Measurements from ENCODE around the gene ARSJ.

The ARSJ gene

DNA sequence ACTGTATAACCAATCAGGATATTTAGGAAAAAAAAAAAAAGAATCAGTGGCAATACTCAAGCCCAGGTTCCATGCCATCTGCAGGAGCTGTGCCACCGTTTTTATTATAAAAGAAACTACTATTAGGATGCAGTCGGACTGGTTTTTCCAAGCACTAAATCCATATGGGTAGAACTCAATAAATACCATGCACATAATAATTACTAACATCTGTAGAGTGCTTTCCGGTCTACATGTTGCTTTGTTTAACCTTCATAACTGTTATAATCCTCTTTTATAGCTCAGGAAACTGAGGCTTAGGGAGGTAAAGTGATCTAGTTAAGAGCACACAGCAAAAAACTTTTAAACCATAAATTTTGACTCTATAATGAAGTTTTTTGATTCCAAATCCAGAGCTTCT lies 24.0 kb downstream of the ARSJ start:
- no peak overlapping the region for H3K4me3 ChIP-seq (ENCODE audit: control insufficient read depth, low read depth, low read length)
- TF ChIP-seq, protein P1, sequence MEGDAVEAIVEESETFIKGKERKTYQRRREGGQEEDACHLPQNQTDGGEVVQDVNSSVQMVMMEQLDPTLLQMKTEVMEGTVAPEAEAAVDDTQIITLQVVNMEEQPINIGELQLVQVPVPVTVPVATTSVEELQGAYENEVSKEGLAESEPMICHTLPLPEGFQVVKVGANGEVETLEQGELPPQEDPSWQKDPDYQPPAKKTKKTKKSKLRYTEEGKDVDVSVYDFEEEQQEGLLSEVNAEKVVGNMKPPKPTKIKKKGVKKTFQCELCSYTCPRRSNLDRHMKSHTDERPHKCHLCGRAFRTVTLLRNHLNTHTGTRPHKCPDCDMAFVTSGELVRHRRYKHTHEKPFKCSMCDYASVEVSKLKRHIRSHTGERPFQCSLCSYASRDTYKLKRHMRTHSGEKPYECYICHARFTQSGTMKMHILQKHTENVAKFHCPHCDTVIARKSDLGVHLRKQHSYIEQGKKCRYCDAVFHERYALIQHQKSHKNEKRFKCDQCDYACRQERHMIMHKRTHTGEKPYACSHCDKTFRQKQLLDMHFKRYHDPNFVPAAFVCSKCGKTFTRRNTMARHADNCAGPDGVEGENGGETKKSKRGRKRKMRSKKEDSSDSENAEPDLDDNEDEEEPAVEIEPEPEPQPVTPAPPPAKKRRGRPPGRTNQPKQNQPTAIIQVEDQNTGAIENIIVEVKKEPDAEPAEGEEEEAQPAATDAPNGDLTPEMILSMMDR (IDR thresholded peaks at IDR 0.05; ENCODE audit: control insufficient read depth, insufficient read depth, low read depth, low read length, missing control alignments) = no peak
- DNase-seq (ENCODE audit: low read depth) = no peak

DNA sequence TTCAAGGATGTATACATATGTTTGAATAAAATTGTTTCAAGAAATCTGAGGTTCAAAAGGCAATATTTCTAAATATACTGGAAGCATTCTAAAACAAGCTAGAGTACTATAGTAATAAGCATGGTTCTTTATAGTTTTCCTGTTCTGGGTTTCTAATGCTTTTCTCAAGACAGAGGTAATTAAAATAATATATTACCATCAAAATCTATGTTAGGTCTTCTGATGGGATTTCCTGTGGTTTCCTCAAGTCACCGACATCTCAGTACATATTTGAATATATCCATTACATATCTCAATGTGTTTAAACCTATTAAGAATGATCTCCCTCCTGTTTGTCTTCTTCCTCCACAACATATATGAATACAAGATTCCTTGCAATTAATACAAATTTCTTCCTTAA lies 25.6 kb downstream of the ARSJ start:
- no peak for DNase-seq (ENCODE audit: low read depth)
- TF ChIP-seq, protein P1 (IDR thresholded peaks at IDR 0.05; ENCODE audit: control insufficient read depth, insufficient read depth, low read depth, low read length, missing control alignments) = no peak
- H3K4me3 ChIP-seq (ENCODE audit: control insufficient read depth, low read depth, low read length) = no peak overlapping the region

DNA sequence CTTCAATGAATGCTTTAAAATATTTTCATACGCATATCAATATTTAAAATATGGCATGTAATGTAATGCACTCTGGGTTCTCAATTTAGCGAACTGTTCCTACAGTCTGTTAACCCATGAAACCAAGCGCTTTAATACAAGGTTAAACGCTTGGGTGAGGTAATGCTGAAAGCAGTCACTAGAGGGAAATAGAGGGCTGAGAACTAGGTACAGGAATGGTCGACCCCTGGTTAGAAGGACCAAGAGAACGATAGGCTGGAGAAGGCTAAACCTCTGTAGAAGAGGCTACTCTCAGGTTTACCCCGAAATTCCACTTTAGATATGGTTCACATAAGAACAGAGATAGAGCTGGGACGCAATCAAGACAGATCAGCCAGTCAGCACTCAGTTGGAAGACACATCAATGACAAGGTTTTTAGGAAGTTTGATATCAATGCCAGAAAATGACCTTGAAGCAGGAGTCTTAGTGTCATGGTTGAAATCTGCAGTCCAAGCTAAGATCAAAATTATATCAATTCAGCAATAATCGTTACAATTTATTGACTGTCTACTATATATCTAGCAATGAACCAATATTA lies 26.9 kb downstream of the ARSJ start:
- TF ChIP-seq, protein P1 (IDR thresholded peaks at IDR 0.05; ENCODE audit: control insufficient read depth, insufficient read depth, low read depth, low read length, missing control alignments) = peak; percentile 64
- no peak for DNase-seq (ENCODE audit: low read depth)
- no peak overlapping the region for H3K4me3 ChIP-seq (ENCODE audit: control insufficient read depth, low read depth, low read length)

DNA sequence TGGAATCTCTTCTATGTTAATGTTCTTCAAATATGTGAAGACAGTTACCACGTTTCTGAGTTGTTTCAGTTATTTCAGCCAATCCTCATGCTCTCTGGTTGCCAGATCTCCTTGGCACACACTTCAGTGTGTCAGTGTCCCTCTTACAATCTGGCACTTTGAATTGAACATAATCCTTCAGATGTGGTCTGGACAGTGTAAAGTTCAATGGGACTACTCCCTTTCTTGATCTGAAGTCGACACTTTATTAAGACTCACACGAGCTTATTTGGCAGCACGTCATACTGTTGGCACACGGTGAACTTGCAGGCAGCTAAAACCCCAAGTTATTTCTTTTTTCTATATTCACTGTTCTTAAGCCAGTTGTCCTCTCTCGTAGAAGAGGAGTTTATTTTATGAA lies 28.2 kb downstream of the ARSJ start:
- TF ChIP-seq, protein P1 (IDR thresholded peaks at IDR 0.05; ENCODE audit: control insufficient read depth, insufficient read depth, low read depth, low read length, missing control alignments) = no peak
- no peak overlapping the region for H3K4me3 ChIP-seq (ENCODE audit: control insufficient read depth, low read depth, low read length)
- no peak for DNase-seq (ENCODE audit: low read depth)

DNA sequence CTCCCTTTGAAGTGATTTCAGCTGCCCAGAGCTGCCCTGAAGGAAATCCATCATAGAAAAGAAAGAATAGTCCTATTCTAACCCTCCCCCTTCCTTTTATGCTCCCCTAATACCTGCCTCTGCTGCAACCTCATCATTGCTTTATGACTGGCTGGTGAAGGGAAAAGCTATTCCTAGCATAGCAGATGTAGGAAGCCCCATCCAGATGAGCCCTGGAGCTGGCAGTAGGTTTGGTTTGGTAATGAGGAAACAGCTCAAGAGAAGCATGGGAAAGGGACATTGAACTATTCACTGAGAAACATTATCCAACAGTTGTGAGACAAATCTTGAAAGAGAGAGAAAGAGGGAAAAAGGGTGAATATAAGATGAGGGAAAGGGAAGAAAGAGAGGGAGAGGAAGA lies 29.2 kb downstream of the ARSJ start:
- H3K4me3 ChIP-seq (ENCODE audit: control insufficient read depth, low read depth, low read length) = no peak overlapping the region
- TF ChIP-seq, protein P1 (IDR thresholded peaks at IDR 0.05; ENCODE audit: control insufficient read depth, insufficient read depth, low read depth, low read length, missing control alignments) = no peak
- DNase-seq (ENCODE audit: low read depth) = no peak

DNA sequence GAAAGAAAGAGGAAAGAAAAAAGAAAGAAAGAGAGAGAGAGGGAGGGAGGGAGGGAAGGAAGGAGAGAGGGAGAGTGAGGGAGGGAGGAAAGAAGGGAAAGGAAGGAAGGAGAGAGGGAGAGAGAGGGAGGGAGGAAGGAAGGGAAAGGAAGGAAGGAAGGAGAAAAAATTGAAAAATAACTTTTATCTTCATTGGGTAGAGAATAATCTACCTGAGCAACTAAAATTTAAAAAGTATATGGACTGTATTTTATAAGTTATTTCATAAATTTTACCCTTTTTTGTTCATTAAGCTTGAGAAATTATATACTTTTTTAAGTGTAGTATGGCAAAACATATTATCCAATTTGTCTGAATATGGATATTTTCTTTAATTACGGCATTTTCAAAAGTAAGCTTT lies 32.0 kb downstream of the ARSJ start:
- DNase-seq (ENCODE audit: low read depth) = no peak
- TF ChIP-seq, protein P1 (IDR thresholded peaks at IDR 0.05; ENCODE audit: control insufficient read depth, insufficient read depth, low read depth, low read length, missing control alignments) = no peak
- no peak overlapping the region for H3K4me3 ChIP-seq (ENCODE audit: control insufficient read depth, low read depth, low read length)

DNA sequence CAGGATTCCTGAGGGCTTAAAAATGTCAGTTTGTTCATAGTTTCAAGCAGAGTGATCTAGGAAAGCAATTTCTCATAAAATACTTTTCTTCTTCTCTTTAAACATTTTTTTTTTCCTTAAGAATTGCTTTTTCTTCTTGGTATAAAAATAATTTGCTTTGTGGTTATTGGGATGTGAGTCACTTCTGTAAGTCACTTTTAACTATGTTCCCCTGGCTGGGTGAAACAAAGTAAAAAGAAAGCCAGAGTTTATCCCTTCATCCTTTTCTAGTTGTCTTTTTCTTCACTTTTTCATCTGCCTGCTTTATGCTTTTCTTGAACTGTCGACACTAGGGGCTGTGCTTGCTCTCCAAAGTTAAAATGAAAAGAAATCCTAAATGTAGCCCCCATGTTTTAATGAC lies 33.5 kb downstream of the ARSJ start:
- TF ChIP-seq, protein P1 (IDR thresholded peaks at IDR 0.05; ENCODE audit: control insufficient read depth, insufficient read depth, low read depth, low read length, missing control alignments) = no peak
- H3K4me3 ChIP-seq (ENCODE audit: control insufficient read depth, low read depth, low read length) = no peak overlapping the region
- no peak for DNase-seq (ENCODE audit: low read depth)

Data from AG09309 (cell line).